ENCODE results near the gene CSRNP3.

The CSRNP3 gene

DNA sequence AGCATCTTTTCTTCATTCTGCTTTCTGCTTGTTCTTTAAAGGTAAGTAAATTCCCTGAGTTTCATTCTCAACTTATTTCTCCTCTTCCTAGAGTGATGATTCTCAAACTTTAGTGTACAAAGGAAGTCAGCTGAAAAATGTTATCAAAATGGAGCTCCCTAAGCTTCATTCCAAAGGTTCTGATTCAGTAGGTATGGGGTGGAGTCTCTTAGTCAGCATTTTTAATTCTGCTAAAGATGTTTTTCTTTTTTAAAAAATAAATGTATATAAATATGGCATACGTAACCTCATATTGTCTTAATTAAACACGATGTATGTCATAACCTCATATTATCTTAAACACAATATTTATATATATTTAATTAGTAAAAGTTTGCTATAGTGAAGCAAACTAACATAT, 3.1 kb upstream of the CSRNP3 start:
- in situ Hi-C loops (cut with HindIII; ENCODE audit: low pct_ligation_motif_present, low pct_unique_long_range_greater_than_20kb, low sequenced_read_pairs), result no loop called here
- DNase-seq, result no peak

- in situ Hi-C loops (cut with HindIII; ENCODE audit: low pct_ligation_motif_present, low pct_unique_long_range_greater_than_20kb, low sequenced_read_pairs), result no loop called here
- peak; percentile 4 for DNase-seq
These were observed 1.6 kb upstream of the CSRNP3 start for GRCh38 chr2:165467921-165468320.

DNA sequence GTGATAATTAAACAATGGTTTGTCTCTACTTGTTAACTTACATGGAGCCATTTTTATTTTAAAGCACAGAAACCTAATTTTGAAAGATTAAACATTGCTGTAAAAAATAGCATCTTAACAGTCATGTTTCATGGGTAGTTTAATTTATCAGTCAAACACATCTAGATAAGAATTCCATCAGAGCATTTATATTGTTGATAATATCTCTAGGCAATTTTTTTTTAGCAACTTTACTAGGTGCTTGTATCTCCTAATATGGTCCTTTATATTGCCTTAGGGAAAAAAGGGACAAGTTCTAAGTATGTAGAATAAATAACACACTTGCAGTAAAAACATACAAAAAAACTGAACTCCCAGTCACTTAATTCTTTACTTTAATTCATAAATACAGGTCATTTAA, 863 bp downstream of the CSRNP3 start:
- in situ Hi-C loops (cut with HindIII; ENCODE audit: low pct_ligation_motif_present, low pct_unique_long_range_greater_than_20kb, low sequenced_read_pairs), result no loop called here
- no peak for DNase-seq

GRCh38 chr2:165471349-165471950, 2.0 kb downstream of the CSRNP3 start:
- in situ Hi-C loops (cut with HindIII; ENCODE audit: low pct_ligation_motif_present, low pct_unique_long_range_greater_than_20kb, low sequenced_read_pairs), result no loop called here
- no peak for DNase-seq

- in situ Hi-C loops (cut with HindIII; ENCODE audit: low pct_ligation_motif_present, low pct_unique_long_range_greater_than_20kb, low sequenced_read_pairs), result no loop called here
- DNase-seq, result no peak
These were observed 3.4 kb downstream of the CSRNP3 start for GRCh38 chr2:165472922-165473321.

DNA sequence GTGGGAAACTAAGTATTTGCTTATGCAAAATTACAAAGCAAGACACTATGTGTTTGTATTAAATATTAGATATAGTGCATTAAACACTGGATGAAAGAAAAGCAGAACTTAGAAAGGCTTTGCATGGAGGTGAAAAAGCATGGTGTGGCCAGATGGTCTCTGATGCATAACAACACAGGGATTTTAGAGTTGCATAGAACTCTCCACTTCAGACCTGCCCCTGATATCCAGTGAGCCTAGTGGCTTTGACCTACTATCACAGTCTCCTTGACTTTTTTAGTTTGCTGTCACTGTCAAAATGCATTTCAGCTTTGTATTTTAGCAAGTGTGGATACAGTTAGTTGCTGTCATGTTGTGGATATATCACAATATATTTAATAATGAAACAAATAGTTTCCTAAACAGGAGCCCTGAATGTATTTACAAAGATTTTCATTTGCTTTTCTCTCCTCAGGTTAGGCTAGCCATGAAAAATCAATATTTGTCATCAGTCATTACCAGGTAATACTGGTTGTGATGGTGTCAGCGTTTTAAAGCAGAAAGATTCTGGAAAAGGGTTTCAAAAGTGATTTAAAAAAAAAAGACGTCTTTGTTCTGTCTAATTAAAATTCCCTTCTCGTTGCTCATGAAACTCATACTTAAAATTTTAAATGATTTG, 5.2 kb downstream of the CSRNP3 start:
- no peak for DNase-seq
- in situ Hi-C loops (cut with HindIII; ENCODE audit: low pct_ligation_motif_present, low pct_unique_long_range_greater_than_20kb, low sequenced_read_pairs), result no loop called here

DNA sequence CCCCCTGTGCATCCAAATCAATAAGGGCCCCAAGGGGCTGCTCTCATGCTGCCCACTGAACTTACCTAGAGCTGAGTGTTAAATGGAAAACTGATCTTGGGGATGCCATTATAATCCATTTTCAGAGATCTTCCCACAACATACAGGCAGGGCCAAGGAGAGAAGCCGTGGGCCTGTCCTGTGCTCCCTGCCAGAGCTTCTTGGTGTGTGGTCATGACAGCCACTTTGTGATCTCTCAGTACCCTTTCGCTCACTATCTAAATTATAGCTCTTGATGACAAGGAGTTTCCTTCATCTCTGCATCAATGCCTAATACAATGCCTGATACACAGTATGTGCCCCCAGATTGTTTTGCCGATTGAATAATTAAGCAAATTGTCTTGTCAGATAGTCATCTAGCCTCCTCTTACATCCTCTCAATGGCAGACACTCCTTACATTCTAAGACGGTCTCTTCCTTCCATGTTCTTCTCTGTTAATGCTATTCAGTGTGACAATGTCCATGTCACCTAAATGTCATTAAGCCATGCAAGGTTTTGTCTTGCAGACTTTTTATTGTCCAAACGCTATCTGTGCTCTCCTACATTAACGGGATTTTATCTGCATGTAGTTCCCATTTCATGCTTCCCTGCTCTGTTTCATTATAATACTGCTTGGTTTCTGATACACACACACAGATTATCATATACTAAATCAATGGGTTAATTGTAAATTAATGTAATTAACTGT, 5.9 kb downstream of the CSRNP3 start:
- in situ Hi-C loops (cut with HindIII; ENCODE audit: low pct_ligation_motif_present, low pct_unique_long_range_greater_than_20kb, low sequenced_read_pairs), result no loop called here
- no peak for DNase-seq

GRCh38 chr2:165479856-165480255, 10.4 kb downstream of the CSRNP3 start:
- in situ Hi-C loops (cut with HindIII; ENCODE audit: low pct_ligation_motif_present, low pct_unique_long_range_greater_than_20kb, low sequenced_read_pairs), result no loop called here

DNA sequence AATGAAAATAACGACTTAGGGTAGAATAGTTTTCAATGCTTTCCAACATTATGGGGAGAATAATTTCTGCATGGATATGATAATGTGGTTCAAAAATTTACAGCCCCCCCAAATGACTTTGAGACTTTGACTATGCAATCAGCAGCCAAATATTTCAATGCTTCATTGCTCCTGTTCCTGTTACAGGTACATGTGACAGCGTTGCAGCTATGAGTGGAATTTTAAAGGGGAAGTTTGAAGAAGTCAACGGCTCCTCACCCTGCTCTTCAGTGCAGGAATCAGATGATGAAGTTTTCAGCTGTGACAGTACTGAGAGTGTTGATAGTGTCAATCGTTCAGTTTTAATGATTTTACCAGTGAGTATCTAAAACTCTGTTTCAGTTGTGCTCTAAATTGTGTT, 25.1 kb downstream of the CSRNP3 start:
- DNase-seq, result no peak
- in situ Hi-C loops (cut with HindIII; ENCODE audit: low pct_ligation_motif_present, low pct_unique_long_range_greater_than_20kb, low sequenced_read_pairs), result no loop called here

More at GRCh38 chr2:165479856-165480255, 10.4 kb downstream of the CSRNP3 start:
- no peak for DNase-seq

- in situ Hi-C loops (cut with HindIII; ENCODE audit: low pct_ligation_motif_present, low pct_unique_long_range_greater_than_20kb, low sequenced_read_pairs), result no loop called here
- no peak for DNase-seq
These were observed 28.3 kb downstream of the CSRNP3 start for GRCh38 chr2:165497659-165498317.

DNA sequence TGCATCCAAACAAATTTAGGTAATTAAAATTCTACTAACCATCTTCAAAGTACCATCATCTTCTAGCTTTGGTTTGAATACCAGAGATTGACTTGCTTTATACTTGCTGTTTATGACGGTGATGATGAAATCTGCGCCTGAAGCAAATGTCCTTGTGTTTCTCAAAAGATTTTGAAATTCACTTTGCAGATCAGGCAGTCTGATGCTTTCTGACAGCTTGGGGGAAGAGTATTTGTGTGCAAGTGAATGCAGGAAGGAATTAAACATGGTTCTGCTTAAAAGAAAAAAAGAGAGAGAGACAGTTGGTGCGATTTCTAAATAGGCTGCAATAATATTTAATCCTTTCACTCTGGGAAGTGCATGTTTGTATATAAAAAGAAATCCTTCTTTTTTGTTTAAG, 29.6 kb downstream of the CSRNP3 start:
- in situ Hi-C loops (cut with HindIII; ENCODE audit: low pct_ligation_motif_present, low pct_unique_long_range_greater_than_20kb, low sequenced_read_pairs), result no loop called here

GRCh38 chr2:165500001-165500400, 30.5 kb downstream of the CSRNP3 start:
- in situ Hi-C loops (cut with HindIII; ENCODE audit: low pct_ligation_motif_present, low pct_unique_long_range_greater_than_20kb, low sequenced_read_pairs), result no loop called here
- DNase-seq, result no peak

More for the DNA sequence above, 29.6 kb downstream of the CSRNP3 start:
- DNase-seq, result no peak

- in situ Hi-C loops (cut with HindIII; ENCODE audit: low pct_ligation_motif_present, low pct_unique_long_range_greater_than_20kb, low sequenced_read_pairs), result no loop called here
- no peak for DNase-seq
These were observed 31.3 kb downstream of the CSRNP3 start for GRCh38 chr2:165500816-165501215.

GRCh38 chr2:165505514-165505913, 36.0 kb downstream of the CSRNP3 start:
- DNase-seq, result no peak
- in situ Hi-C loops (cut with HindIII; ENCODE audit: low pct_ligation_motif_present, low pct_unique_long_range_greater_than_20kb, low sequenced_read_pairs), result no loop called here

DNA sequence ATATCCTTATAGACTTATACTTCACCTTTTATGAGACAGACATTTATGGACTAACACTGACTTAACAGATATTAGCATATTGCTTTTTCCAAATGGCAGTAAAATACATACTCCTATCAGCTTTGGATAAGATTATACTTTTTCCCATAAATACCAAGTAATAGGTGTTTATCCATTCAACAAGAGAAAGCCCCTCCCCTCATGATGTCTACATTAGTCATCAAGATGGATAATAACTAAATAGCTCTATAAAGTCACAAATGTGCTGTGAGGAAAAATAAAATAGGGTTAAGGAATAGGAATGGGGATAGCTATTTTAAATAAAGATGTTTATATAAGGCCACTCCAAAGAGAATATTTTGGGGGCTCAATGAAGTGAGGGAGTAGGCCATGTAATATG, 39.4 kb downstream of the CSRNP3 start:
- DNase-seq, result no peak
- in situ Hi-C loops (cut with HindIII; ENCODE audit: low pct_ligation_motif_present, low pct_unique_long_range_greater_than_20kb, low sequenced_read_pairs), result no loop called here

- DNase-seq, result no peak
- in situ Hi-C loops (cut with HindIII; ENCODE audit: low pct_ligation_motif_present, low pct_unique_long_range_greater_than_20kb, low sequenced_read_pairs), result no loop called here
These were observed 44.0 kb downstream of the CSRNP3 start for GRCh38 chr2:165513479-165513878.

- DNase-seq, result no peak
- in situ Hi-C loops (cut with HindIII; ENCODE audit: low pct_ligation_motif_present, low pct_unique_long_range_greater_than_20kb, low sequenced_read_pairs), result no loop called here
These were observed 49.1 kb downstream of the CSRNP3 start for GRCh38 chr2:165518611-165519010.

- DNase-seq, result no peak
- in situ Hi-C loops (cut with HindIII; ENCODE audit: low pct_ligation_motif_present, low pct_unique_long_range_greater_than_20kb, low sequenced_read_pairs), result no loop called here
These were observed 53.2 kb downstream of the CSRNP3 start for GRCh38 chr2:165522719-165523118.

DNA sequence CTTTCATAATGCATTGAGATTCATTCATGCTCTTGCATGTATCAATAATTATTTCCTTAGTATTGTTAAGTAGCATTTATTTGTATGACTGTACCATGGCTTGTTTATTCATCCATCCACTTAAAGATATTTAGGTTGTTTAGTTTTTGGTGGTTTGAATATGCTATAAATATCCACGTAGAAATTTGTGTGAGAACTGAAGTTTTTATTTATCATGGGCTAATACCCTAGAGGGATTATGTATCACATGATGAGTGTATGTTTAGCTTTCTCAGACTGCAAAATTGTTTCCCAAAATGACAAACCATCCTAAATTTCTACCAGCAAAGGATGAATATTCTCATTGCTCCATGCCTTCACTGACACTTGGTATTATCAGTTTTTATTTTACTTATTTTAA, 55.2 kb downstream of the CSRNP3 start:
- no peak for DNase-seq
- in situ Hi-C loops (cut with HindIII; ENCODE audit: low pct_ligation_motif_present, low pct_unique_long_range_greater_than_20kb, low sequenced_read_pairs), result no loop called here
